GM12801 (cell line): ENCODE measurements around the gene CUBN.

Experiments used
- TF ChIP-seq, protein P1 (sequence below): IDR thresholded peaks from one replicate; pipeline ENCODE4 v1.5.1; 2011; ENCODE audit warnings: control low read depth; ENCODE audit not compliant: insufficient read length; ENCODE audit errors: extremely low read depth

Gene CUBN

GRCh38 chr10:17125206-17125893, 4.3 kb downstream of the CUBN start:
- TF ChIP-seq, protein P1, sequence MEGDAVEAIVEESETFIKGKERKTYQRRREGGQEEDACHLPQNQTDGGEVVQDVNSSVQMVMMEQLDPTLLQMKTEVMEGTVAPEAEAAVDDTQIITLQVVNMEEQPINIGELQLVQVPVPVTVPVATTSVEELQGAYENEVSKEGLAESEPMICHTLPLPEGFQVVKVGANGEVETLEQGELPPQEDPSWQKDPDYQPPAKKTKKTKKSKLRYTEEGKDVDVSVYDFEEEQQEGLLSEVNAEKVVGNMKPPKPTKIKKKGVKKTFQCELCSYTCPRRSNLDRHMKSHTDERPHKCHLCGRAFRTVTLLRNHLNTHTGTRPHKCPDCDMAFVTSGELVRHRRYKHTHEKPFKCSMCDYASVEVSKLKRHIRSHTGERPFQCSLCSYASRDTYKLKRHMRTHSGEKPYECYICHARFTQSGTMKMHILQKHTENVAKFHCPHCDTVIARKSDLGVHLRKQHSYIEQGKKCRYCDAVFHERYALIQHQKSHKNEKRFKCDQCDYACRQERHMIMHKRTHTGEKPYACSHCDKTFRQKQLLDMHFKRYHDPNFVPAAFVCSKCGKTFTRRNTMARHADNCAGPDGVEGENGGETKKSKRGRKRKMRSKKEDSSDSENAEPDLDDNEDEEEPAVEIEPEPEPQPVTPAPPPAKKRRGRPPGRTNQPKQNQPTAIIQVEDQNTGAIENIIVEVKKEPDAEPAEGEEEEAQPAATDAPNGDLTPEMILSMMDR: no peak

DNA sequence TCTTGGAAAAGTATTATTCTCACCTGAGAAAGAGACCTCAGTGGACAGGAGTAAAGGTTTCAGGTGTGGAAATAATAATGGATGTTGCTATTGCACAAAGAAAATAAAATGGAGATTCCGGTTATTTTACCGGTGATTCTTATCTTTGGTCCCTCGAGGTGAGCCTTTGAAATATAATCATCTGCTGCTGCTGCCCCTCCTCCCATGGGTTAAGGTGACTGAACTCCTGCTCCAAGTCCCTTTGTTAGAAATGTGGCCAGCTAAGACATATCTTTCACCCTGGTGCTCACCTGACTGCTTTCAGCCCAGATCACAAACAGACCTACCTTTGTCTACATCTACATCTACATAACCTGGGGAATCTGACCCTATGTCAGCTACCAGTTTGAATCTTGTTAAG, 5.7 kb downstream of the CUBN start:
- TF ChIP-seq, protein P1: no peak

DNA sequence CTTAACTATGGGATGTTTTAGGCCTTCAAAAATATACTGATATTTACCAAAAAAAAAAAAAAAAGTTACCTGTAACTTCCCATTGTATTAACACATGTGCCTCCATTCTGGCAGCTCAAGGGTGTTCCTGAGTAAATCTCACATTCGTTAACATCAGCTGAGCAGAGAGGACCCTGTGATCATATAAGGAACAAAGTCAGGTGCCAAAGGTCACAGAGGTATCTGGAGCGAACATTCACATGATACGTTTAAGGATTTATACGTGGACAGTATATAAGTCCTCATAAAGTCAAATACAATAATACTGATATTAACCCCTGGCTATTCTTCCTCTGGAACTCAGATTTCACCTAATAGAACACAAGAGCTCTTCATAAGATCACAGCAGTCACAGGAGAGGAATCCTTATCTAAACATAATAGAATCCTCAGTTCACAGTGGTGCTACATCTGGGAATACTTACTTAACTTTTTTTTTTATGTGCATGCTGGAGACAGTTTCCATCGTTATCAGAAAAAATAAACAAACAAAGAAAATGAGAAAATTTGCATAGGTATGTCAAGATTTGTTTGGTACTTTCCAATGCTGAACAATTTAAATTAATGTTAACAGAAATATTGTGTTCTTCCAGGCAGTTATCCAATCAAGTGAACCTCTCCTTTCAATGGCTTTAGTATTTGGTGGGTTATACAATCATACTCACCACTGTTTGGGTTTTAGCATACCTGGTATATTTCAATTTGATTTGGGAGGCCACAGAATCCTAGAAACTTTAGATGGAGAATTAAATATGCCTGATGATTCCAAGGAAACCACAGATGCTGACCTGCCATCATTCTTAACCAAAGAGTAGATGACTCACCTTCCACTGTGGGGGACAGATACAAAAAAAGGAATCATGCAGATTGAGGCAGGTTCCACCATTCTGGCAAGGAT, 6.6 kb downstream of the CUBN start:
- TF ChIP-seq, protein P1: no peak

DNA sequence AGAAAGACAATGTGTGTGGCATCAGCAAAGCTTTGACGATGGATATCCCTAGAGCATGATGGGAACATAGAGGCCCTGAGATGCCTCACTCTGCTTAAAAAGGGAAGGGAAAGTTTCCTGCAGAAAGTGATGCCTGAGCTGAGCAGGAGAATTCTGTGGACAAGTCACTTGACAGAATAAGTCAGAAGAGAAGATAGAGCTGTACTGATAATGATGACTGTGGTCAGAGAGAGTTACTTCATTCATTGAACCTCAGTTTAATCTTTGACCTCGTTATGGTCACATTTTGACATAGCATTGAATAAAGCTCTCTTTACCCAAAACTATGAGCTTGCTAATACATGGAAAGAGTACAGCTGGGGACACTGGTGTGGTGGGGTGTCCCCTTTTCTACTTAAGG, 7.6 kb downstream of the CUBN start:
- TF ChIP-seq, protein P1: no peak

DNA sequence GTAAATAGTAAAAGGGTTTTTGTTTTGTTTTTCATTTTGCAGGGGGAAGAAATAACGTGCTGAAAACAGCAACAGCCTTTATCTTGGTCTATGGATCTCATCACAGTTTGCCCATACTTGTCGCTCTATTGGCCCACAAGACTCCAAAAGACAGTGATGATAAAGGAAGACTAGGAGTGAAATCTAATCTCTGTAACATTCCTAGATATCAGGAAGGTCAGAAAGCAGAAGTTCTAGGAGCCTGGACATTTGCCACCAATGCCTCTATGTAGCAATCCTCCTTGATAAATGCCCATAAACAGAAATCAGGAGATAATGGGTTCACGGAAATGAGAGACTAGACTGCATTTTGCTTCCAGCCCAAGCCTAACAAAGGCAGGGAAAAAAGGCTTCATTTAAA, 8.9 kb downstream of the CUBN start:
- TF ChIP-seq, protein P1: no peak

- TF ChIP-seq, protein P1: no peak
These were observed 9.8 kb downstream of the CUBN start for GRCh38 chr10:17119845-17120244.

DNA sequence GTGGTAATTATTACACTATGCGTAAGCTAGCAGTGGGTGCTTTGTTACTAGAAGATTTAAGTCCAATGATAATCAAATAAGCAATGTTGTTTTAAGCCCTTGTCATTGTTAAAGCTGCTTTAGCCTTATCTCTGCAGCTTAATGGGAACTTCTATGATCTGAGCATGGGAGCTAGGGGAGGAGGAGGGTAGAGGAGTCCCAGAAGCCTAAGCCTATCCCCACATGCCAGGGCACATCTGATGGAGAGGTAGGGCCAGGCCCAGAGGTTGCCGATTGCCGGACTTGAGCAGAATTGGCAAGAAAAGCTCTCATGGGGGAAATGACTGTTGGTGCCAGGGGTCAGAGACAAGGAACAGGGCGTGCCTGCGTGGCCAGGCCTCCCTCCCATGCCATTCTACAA, 13.4 kb downstream of the CUBN start:
- TF ChIP-seq, protein P1: no peak
